Hematopoietic multipotent progenitor cell treated with erythropoietin and hydrocortisone succinate and interleukin-3 and kit ligand, for 15 days (in vitro differentiated cells): Measurements from ENCODE around the gene FARP1.

Experiments
- DNase-seq: peaks from one replicate; pipeline ENCODE4 v3.0.0-alpha.2; 2015; ENCODE audit warnings: low spot score

Gene FARP1

DNA sequence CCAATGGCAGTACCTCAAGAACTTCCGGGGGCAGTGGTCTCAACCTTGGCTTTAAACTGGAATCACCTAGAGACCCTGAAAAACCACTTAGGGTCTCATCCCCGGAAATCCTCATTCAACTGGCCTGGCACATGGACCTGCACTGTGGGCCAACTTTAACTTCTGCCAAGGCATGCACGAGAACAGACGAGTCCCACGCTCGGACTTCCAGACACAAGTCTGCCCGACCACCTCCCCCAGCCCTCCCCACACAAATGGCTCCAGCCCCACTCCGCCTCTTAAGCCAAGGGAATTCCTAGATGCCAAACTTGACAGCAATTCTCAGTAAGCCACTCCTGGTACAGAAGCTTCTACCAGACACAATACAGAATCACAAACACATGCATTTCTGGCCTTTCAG, 320.1 kb downstream of the FARP1 start:
- no peak for DNase-seq

DNA sequence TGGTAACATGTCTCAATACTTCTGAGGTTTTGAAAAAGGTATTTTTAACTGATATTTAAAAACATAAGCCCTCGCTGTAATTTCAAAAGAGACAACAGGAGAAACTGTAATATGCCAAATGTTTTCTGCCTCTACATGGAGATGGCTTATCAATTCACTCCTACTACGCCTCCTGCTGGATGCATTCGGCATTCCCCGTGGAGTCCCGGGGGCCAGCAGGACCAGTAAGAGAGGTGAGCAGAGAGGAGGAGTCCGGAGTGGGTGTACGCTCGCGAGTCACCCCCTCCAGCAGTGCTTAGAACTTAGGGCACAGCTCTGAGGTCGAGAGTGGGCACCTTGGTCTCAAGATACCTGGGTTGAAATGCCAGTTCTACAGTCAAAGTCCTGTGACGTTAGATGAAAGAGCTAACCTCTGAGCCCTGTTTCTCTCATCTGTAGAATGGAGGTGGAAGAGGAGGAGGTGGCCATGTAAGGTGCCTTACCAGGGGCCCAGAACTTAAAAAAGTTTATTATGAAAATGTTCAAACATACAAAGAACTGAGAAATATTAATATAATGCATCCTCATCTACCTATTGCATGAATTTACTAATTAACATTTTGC, 323.8 kb downstream of the FARP1 start:
- DNase-seq = peak; percentile 71

GRCh38 chr13:98467263-98467985, 324.5 kb downstream of the FARP1 start:
- no peak for DNase-seq

GRCh38 chr13:98468361-98468760, 325.5 kb downstream of the FARP1 start:
- no peak for DNase-seq

DNA sequence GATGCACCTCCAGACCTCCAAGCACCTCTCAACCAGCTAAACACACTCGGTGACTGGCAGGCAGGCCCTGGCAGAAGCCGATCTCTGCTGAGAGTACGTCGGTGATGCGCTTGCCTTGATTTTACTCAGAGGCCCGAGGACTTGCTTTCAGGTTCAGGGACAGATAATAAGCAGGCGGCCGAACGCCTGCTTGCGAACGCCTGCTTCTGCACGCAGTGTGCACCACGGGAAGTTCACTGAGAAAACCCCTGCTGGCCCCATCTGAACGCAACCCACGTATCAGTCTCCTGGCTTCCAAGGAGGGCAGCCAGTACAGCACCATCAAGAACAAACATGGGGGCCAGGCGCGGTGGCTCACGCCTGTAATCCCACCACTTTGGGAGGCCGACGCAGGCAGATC, 326.0 kb downstream of the FARP1 start:
- DNase-seq = no peak

- DNase-seq = no peak
Observed at GRCh38 chr13:98470920-98471319, 328.0 kb downstream of the FARP1 start.

- DNase-seq = no peak
Observed at GRCh38 chr13:98471934-98472333, 329.0 kb downstream of the FARP1 start.

DNA sequence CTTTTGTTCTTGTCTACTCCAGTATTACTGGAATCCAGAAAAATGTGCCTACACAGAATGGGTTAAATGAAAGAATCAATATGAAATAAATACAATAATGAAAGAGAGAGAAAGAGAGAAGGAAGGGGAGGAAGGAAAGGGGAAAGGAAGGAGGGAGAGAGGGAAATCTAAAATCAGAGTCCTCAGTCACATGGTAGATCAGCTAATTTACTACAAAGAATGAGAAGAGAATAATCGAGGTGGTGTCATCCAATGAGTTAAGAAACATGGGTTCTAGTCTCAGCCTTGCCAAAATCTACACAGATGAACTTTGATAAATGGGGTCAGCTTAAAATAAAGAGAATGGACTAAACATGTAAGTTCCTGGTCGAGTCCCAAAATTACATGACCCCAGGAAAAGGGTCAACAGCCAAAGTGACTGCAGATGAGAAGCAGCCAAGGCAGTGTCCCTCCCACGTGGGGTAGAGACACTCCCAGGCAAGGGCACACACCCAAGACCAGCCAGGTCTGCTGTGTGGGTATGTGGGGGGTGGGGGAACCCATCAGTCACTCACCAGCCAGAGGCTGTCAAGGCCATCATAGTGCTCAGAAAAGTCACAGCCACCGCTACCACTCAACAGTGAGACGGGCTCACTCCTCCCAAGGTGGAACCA, 330.4 kb downstream of the FARP1 start:
- no peak for DNase-seq

GRCh38 chr13:98473788-98474144, 330.9 kb downstream of the FARP1 start:
- DNase-seq = no peak

- no peak for DNase-seq
Observed at GRCh38 chr13:98474292-98474691, 331.4 kb downstream of the FARP1 start.

DNA sequence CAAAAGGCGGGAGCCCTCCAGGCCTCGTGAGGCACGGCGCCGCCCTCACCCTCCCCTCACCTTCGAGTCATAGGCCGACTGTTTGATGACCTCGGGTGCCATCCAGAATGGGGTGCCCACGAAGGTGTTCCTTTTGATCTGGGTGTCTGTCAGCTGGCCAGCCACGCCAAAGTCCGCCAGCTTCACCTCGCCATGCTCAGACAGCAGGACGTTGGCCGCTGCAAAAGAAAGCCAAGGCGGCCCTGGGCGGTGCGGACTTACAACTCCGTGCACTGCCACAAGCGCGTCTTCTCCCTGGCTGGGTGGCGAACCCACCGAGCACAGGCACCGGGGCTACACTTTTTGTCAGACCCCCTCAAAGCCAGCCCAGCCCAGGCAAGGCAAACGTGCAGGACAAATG, 331.9 kb downstream of the FARP1 start:
- DNase-seq = no peak

DNA sequence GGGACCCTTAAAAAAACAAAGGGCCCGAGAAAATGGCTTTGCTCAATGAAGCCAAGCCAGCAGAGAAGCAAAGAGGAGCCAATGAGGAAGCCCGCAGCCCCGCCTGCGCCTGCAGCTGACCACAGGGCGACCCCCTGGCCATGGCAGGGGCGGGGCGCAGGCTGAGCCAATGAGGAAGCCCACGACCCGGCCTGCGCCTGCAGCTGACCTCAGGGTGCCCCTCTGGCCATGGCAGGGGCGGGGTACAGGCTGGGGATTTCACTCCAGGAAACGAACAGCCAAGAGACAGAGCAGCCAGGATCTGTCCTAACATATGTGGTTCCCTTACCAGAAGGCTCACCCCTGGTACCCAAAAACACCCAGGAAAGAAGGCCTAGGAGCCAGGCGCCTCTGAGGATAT, 332.6 kb downstream of the FARP1 start:
- DNase-seq = no peak

GRCh38 chr13:98476106-98476505, 333.2 kb downstream of the FARP1 start:
- no peak for DNase-seq

DNA sequence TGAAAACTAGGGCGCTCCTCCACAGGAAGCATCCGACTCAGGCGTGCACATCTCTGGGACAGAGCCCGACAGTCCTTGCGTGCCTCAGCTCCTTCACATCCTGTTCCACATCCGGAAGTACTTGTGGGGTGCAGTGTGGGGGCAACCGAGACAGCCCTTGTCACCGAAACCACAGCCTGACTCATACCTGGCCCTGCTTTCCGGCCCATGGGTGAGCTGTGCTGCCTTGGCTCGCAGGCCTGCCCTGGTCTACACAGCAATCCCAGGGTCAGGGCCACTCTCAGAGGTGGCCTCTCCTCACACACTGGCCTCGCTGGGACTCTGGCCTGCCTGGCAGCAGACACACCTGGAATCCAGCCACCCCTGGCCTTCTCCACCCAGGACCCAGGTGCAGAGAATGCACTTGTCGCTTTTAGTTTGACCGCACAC, 333.7 kb downstream of the FARP1 start:
- no peak for DNase-seq

DNA sequence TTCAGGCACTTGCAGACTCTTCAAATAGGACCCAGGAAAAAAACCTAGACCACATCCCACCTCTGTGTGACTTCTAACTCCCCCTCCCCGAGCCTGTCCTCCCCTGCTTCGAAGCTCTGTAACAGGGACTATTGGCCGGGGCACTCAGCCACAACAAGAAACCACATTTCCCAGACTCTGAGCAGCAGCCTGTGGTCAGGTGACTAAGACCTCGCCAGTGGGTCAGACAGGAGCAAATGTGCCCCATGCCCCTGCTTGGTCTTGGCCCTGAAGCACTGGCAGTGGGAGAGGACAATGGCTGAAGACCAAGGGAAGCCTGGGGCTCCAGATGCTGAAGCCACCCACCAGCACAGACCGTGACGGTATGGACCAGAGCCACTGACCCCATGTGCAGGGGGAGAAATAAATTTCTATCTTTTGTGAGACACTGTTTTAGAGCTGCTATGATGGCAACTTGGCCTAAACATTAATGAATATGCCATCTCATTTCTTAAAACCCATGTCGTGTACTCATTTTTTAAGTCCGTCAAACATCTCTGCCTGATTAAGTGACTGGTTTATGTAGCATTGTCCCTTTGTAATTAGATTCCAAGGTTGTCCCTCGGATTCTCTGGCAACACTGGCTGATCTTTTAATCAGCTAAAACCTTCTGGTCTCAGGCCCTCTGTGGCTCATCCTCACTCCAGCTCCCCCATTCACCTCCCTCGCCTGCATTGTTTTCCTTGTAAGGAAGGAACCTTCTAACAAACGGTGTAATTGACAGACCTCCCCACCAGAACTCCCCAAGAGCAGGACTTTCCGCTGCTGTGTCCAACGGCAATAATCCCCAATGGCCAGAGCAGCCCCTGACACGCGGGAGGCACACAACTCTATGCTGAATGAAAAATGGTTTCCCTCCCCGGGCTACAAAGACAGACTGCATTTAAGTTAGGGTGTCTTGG, 335.6 kb downstream of the FARP1 start:
- no peak for DNase-seq

DNA sequence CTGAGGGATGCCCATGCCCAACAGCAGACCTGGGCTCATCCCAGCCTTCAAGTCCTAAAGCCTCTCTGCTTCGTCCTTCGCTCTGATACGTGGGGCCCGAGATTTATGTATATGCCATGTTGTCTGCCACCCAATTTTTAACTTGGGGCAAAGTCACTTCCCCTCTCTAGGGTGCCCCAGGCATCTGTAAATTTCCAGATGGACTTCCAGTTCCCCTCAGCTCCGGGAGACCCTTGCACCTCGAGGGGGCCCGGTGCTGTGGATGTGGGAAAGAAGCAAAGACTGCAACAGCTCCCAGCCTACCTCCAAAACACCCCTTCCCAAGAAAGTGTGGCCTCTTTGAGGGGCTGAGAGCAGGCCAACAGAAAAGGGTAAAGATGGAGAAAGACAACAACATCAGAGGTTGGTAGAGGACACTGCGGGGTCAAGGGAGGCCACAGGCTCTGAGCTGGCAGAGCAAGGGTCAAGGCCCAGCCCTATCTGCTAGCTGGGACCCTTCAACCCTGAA, 336.7 kb downstream of the FARP1 start:
- DNase-seq = no peak

- peak; percentile 17 for DNase-seq
Observed at GRCh38 chr13:98480915-98481877, 338.3 kb downstream of the FARP1 start.

DNA sequence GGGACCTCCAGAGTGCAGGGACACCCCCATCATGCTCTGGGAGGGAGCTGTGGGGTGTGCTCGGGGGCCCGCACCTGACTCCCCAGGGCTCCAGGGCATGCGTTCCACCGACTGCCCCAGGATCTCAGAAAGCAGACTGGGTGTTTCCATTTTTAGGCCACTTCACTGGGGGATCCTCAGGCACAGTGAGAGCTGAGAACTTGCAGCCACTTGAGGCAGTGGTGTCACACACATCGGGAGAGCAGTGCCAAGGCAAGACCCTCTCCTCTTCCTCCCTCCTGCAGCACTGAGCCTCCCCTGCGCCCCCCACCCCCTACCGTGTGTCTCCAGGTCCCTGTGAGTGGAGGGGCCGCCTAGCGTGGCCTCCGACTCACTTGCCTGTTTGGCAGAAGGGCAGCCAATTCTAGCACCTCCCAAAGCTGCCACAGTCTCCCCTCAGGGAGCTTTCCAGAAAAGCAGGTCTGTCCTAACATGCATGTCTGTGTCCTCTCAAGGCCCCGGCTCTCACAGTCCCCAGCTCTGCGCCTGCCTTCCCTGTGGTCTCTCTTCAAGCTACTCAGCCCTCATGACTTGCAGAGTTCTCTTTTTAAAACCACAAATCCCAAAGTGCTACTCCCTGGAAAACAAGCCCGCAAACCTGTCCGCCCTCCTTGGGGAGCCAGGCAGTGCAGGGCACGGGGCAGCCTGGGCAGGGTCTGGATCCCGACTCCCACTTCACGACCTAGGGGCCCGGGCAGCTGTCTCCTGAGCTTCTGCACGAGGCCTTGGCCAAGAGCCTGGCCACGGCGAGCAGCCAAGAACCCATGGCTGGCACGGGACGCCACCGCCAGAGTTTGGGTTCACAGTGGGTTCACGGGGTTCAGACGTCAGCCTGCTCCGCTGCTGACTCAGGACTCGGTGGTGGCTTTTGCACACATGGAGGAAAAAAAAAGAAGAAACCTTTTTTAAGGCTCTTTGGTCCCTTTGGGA, 339.9 kb downstream of the FARP1 start:
- no peak for DNase-seq

DNA sequence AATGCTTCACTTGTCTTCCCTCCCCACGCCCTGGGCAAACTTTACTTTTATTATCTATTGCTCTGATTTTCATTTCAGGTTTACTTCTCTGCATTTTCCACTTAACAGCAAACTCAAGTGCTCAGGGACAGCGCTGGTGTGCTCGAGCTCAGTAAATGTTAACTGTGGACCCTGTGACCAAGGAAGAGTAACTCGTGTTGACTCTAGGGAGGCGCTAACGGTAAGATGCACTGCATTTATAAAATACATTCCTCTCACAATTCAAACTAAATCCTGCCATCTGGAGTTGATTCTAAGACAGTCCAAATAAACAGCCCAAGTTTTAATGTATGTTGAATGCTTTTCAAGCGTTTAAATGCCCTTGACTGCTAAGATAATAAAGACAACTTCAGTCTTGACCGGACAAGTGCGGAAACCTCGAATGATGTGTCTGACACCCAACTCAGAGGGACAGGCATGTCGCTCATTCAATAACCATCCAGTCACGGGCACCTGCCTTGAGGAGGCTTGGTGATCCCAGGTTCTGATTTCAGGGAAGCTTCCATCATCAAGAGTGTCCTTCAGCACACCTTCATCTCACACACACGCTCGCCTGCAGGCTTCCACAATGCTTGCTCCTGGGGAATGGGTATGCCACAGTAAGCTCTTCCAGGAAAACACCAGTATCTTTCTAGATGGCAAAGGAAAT, 340.9 kb downstream of the FARP1 start:
- no peak for DNase-seq
